ENCODE data around the gene DNAJC6.

- TF ChIP-seq POLR2A (IDR thresholded peaks at IDR 0.05; ENCODE audit: low read depth, low read length), result no peak
- no peak for TF ChIP-seq POLR2AphosphoS5 (IDR thresholded peaks at IDR 0.05; ENCODE audit: low read depth, low read length)
These were observed 86.7 kb downstream of the DNAJC6 start for GRCh38 chr1:65395887-65396612.
